Uterus (tissue), 2 donors: ENCODE measurements around the gene SGO1.

Experiments used
- CTCF ChIP-seq, 4 experiments: fragments of 200-600 bp in 2 of 4; fragments of 450-650 bp in 2 of 4; sonication (generic) in 2 of 4; IDR thresholded peaks; one replicate each; pipeline ENCODE4 v1.5.1; 2016 to 2019; ENCODE audit warnings: antibody characterized with exemption in 4 of 4, mild to moderate bottlenecking in 2 of 4, moderate library complexity in 1 of 4
- POLR2A ChIP-seq, 2 donors: fragments of 450-650 bp; IDR thresholded peaks; one replicate each; pipeline ENCODE4 v1.6.1; 2016; ENCODE audit warnings: antibody characterized with exemption in 2 of 2, mild to moderate bottlenecking in 1 of 2, moderate library complexity in 1 of 2

GRCh38 chr3:20145874-20146273 is 40.1 kb downstream of the SGO1 start:
- TF ChIP-seq CTCF (IDR thresholded peaks at IDR 0.05) (no peak), POLR2A (IDR thresholded peaks at IDR 0.05) (no peak)
